Epithelial cell of esophagus (primary cell): ENCODE data around the gene EPHB4.
"Not testable (repeated sequence)": the region's sequence is repeated elsewhere in the genome, so short reads cannot be mapped to it uniquely, and the experiment has no call there.

Experiments used
- DNase-seq: peaks from one replicate; pipeline ENCODE4 v3.0.0; 2010; ENCODE audit warnings: low read depth
- H3K4me3 ChIP-seq: 2 replicates; pipeline ENCODE4 v1.5.1; 2011; ENCODE audit warnings: mild to moderate bottlenecking, low read length, control low read depth
- CTCF ChIP-seq: IDR thresholded peaks from 2 replicates; pipeline ENCODE4 v1.5.1; 2011; ENCODE audit warnings: low read depth, mild to moderate bottlenecking, low read length, control low read depth, inconsistent platforms; ENCODE audit not compliant: insufficient read depth; ENCODE audit errors: missing control alignments

EPHB4 gene

GRCh38 chr7:100861616-100861985 is 34.3 kb upstream of the EPHB4 start:
- no peak overlapping the region for H3K4me3 ChIP-seq
- no peak for DNase-seq
- TF ChIP-seq CTCF, result no peak

GRCh38 chr7:100860702-100861615 is 33.6 kb upstream of the EPHB4 start:
- no peak for DNase-seq
- no peak for TF ChIP-seq CTCF
- H3K4me3 ChIP-seq, result no peak overlapping the region

GRCh38 chr7:100859856-100860255 is 32.5 kb upstream of the EPHB4 start:
- no peak for DNase-seq
- H3K4me3 ChIP-seq, result no peak overlapping the region
- TF ChIP-seq CTCF, result no peak

GRCh38 chr7:100856871-100857282 is 29.6 kb upstream of the EPHB4 start:
- no peak overlapping the region for H3K4me3 ChIP-seq
- no peak for DNase-seq
- no peak for TF ChIP-seq CTCF

GRCh38 chr7:100855515-100855914 is 28.2 kb upstream of the EPHB4 start:
- no peak overlapping the region for H3K4me3 ChIP-seq
- no peak for TF ChIP-seq CTCF
- no peak for DNase-seq

GRCh38 chr7:100854899-100855298 is 27.6 kb upstream of the EPHB4 start:
- H3K4me3 ChIP-seq, DNase-seq: not testable (repeated sequence)

- TF ChIP-seq CTCF, result no peak
- H3K4me3 ChIP-seq, result no peak overlapping the region
Observed at GRCh38 chr7:100854146-100854895, 27.0 kb upstream of the EPHB4 start.

More at GRCh38 chr7:100854146-100854895, 27.0 kb upstream of the EPHB4 start:
- no peak for DNase-seq
